ENCODE measurements around the gene KIF26B.

DNA sequence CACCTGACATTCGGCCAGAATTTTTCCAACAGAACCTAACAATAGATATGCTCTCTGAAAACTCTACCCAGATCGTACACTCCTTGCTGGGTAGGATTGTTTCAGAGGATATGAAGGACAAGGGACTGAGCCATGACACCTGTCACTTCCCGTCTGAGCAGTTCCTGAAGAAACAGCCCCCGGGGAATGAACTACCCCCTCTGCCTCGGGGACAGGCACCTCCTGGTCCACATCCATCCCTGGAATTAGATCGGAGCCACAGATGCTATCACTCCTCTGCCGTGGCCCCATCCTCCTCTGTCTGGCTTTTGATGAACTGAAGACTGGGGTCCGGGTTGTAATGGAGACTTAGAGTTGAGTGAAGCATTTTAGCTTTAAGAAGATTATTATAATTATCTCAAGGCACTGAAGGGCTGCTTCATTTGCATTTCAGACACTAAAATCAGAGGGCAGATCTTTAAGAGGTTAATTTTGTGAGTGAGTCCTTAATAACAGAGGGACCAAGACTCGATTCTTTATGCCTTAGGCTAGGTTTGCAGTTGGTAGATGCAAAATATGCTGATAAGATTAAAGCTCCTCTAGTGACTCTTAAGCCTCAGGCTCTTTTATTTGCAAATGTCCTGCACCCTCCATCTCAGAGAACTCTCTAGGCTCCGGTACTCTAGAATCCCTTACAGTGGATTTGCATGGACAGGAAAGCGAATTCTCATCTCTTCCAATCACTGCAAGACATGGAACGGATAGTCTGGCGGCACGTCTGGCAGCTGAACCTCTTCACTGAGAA lies 333.8 kb downstream of the KIF26B start:
- TF ChIP-seq SUZ12 (IDR thresholded peaks at IDR 0.05; ENCODE audit: extremely low read depth, insufficient read depth, insufficient read length) (no peak), YY1 (IDR thresholded peaks at IDR 0.05; ENCODE audit: insufficient read depth, insufficient read length) (no peak), ZNF274 (IDR thresholded peaks at IDR 0.05; ENCODE audit: low read depth, low read length) (no peak)

All from NT2/D1 (cell line).